GM21737 (cell line): Measurements from ENCODE around the gene AFF4.
"Not testable (repeated sequence)": the region's sequence is repeated elsewhere in the genome, so short reads cannot be mapped to it uniquely, and the experiment has no call there.

Experiments
- ATAC-seq: cut with Tn5 transposase; IDR thresholded peaks from one replicate; pipeline ENCODE4 v1.9.1; 2021; ENCODE audit warnings: mild to moderate bottlenecking, moderate library complexity; ENCODE audit not compliant: unreplicated experiment

The AFF4 gene

DNA sequence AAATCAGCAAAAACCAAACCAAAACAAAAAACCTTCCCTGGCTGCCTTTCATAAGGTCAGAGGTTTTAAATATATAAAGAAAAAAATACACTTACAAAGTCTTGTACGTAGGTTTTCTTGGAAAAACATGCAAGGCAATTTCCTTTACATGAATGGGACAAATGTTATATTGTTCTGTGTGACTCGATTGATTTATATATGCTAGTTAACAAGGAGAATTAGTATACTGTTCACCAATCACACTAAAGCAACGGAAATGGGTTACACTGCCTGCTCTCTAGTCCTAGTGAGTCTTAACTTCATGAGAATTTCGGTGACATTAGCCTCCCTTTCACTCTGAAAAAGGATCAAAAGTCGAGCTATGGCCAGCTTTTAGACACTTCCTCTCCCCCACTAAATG, 102.7 kb downstream of the AFF4 start:
- no peak for ATAC-seq

DNA sequence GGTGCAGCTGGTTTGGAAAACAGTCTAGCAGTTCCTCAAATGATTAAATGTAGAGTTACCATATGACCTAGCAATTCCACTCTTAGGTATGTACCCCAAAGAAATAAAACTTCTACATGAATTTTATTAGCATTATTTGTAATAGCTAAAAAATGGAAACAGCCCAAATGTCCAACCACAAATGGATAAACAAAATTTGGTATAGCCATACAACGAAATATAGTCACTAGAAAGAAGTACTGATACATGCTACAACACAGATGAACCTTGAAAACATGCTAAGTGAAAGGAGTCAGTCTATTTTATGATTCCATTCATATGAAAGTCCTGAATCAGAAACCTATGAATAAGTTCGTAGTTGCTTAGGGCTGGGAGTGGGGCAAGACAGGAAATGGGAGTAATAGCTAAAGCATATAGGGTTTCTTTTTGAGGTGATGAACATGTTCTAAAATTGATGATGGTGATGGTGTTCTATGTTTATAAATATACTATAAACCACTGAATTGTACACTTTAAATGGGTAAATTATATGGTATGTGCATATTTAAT, 103.5 kb downstream of the AFF4 start:
- no peak for ATAC-seq

DNA sequence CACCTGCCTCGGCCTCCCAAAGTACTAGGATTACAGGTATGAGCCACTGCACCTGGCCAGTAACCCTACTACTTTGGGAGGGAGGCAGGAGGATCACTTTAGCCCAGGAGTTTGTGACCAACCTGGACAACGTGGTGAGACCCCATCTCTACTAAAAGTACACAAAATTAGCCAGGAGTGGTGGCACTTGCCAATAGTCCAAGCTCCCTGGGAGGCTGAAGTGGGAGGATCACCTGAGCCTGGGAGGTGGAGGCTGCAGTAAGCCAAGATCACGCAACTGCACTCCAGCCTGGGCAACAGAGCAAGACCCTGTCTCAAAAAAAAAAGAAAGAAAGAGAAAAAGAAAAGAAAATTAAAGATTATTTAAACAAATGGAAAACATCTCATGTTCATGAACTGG, 107.4 kb downstream of the AFF4 start:
- no peak for ATAC-seq

- ATAC-seq: not testable (repeated sequence)
These were observed 108.4 kb downstream of the AFF4 start for GRCh38 chr5:132854992-132855391.

DNA sequence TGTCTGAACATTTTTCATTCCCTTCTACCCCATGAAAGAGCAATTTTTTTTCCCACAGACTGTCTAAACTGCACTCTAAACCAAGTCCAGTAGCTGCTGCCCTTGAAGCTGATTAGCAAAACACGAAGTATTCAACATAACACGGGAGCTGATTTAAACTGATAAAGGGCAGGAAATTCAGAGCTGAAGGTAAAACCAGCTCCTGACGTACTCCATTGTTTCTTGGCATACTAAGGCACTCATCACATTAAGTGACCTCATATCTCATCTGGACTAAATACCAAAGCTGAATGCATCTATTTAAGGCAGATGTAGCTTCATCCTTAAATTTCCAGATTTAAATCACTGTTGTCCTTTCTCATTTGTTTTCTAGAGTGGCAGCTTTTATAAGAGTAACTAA, 109.1 kb downstream of the AFF4 start:
- ATAC-seq: no peak

- ATAC-seq: no peak
These were observed 109.6 kb downstream of the AFF4 start for GRCh38 chr5:132853790-132854189.

GRCh38 chr5:132853323-132853722, 110.1 kb downstream of the AFF4 start:
- ATAC-seq: no peak

DNA sequence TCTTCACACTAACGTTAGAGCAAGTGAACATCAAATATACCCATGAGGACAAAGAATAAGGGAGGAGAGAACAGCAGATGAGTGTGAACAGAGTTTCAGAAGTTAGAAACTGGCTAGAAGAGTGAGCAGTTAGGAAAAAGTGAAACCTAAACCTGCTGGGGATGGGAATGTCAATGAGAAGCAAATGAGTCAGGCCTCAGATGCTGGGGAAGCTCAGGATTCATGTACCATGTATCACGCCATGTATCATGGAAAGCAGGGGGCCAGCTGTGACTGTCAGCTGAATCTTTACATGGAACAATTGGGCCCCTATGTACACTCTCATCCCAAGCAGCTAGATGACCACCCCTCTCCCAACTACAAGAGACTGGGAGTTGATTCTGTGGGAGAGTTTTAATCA, 113.4 kb downstream of the AFF4 start:
- no peak for ATAC-seq

GRCh38 chr5:132849347-132849746, 114.1 kb downstream of the AFF4 start:
- no peak for ATAC-seq

DNA sequence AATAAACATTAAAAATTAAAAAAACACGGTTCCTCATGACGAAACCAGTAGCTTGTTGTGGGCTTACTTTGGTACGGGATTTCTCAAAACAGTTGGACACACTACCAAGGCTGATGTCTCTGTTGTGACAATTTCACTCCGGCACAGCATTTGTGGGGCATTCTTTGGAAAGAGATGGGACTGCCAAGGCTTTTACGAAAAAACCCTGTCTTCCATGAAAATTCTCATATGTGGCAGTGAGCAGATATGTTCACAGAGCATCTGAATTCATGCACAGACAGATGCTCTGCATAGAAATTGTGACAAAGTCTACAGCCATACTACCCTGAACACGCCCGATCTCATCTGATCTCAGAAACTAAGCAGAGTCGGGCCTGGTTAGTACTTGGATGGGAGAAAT, 115.2 kb downstream of the AFF4 start:
- ATAC-seq: no peak

GRCh38 chr5:132841305-132841704, 122.1 kb downstream of the AFF4 start:
- ATAC-seq: no peak

DNA sequence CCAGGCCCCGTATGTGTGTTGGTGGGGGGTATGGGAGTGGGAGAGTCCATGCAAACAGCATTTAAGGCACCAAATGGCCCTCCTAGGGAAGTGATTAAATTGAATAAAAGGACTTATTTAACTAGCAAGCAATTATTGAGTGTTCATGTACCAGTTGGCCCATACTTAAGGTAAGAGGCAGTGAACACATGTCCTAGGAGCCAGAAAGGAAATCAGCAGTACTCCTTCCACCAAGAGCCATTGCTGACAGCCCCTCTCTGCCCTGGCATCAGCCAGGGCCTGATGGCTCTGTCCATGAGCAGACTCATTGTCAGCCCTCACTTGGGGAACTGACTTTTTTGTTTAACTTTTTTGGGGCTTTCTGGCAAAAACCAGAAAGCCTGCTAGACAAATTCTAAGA, 122.5 kb downstream of the AFF4 start:
- no peak for ATAC-seq

- no peak for ATAC-seq
These were observed 123.1 kb downstream of the AFF4 start for GRCh38 chr5:132840313-132840712.

- no peak for ATAC-seq
These were observed 123.8 kb downstream of the AFF4 start for GRCh38 chr5:132839426-132840301.

- ATAC-seq: no peak
These were observed 124.7 kb downstream of the AFF4 start for GRCh38 chr5:132838516-132839282.

- ATAC-seq: no peak
These were observed 125.6 kb downstream of the AFF4 start for GRCh38 chr5:132837868-132838267.

DNA sequence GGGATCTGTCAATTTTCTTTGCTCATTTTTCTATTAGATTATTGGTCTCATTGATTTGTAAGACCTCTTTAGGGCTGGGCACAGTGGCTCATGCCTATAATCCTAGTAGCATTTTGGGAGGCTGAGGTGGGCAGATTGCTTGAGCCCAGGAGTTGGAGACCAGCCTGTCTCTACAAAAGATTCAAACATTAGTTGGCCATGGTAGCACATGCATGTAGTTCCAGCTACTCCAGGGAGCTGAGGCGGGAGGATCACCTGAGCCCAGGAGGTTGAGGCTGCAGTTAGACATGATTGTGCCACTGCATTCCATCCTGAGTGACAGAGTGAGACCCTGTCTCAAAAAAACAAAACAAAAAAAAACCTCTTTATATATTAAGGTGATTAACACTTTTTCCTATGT, 126.6 kb downstream of the AFF4 start:
- ATAC-seq: no peak

DNA sequence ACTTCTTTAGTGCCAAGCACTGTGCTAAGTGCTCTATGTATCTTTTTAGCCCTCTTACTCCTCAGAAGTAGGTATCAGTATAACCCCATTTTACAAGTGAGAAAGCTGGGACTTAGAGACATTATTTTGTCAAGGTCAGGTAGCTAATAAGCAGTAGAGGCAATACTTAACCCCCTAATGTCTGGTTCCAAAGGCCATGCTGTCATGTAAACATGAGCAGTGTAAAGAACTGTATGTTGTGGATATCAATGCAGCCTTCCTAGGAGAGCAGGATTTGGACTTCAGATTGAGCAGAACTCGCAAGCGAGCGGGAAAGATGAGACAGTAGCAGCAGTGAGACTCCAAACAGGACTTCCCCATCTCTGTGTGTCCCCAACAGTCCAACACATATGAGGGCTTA, 129.4 kb downstream of the AFF4 start:
- ATAC-seq: no peak

GRCh38 chr5:132832612-132833011, 130.8 kb downstream of the AFF4 start:
- no peak for ATAC-seq

- ATAC-seq: no peak
These were observed 132.2 kb downstream of the AFF4 start for GRCh38 chr5:132831095-132831860.

- ATAC-seq: peak; percentile 60
These were observed 132.9 kb downstream of the AFF4 start, which contains the start of gene SHROOM1 for GRCh38 chr5:132830436-132831094. TSS of gene SHROOM1 (minus strand) at chr5:132830647. CDS start at chr5:132826140, 4,507 bp downstream.
